ENCODE results near the gene PRKCE.
A peak's percentile ranks its signal among the peaks of the same experiment; 100 is the strongest.
"Not testable (repeated sequence)": the region's sequence is repeated elsewhere in the genome, so short reads cannot be mapped to it uniquely, and the experiment has no call there.

Gene PRKCE

GRCh38 chr2:45907592-45907991 lies 256.1 kb downstream of the PRKCE start:
- peaks cover 12% of the 10 kb centered on the region for H3K4me1 Mint-ChIP-seq
- H3K27ac Mint-ChIP-seq, result no peak overlapping the region
- no peaks in the 10 kb centered on the region for H3K9me3 Mint-ChIP-seq
- H3K4me3 Mint-ChIP-seq, result no peak overlapping the region
- ATAC-seq (no peak), DNase-seq (no peak)
- no peaks in the 10 kb centered on the region for H3K27me3 Mint-ChIP-seq

DNA sequence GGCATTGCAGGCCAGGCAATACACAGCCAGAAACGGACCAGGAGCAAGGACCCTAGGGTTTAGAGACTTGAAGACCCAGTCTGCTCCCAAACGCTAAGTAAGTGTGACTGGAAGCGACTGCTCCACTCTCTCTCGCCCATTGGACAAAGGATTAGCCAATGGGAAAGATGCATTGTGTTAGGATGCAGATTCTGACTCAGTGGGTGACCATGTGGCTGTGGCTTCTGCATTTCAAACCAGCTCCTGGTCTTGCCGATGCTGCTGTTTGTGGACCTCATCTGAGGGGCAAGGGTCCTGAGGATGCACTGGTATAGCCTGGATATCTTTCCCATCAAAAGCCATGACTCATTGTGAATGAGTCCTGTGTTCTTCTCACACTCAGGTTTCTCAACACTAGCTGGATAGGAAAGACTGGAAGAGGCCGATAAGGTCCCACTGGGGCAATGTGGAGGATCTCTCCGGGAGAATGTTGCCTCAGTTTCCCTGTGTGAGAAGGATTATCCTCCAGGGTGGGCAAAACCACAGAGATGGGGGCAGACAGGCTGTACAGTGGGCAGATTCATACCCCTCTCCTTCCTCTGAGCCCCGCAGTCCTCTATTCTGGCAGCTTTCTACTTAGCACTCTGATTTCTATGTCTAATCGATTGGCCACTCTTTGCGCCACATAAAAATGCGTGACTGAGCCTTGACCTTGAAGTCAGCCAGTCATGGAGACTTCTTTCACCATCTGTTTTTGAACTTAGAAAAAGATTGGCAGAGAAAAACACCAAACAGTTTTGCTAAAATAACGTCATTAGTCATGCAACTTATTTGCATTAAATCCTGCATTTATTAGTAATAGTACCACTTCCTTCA lies 257.1 kb downstream of the PRKCE start:
- Mint-ChIP-seq H3K4me1 (peaks cover 12% of the 10 kb centered on the region), H3K27ac (no peak overlapping the region), H3K4me3 (no peak overlapping the region), H3K27me3 (no peaks in the 10 kb centered on the region), H3K9me3 (no peaks in the 10 kb centered on the region)
- DNase-seq, result no peak
- ATAC-seq, result no peak

GRCh38 chr2:45909171-45909565 lies 257.7 kb downstream of the PRKCE start:
- ATAC-seq, result no peak
- no peak for DNase-seq
- peaks cover 11% of the 10 kb centered on the region for H3K4me1 Mint-ChIP-seq
- no peak overlapping the region for H3K27ac Mint-ChIP-seq
- H3K9me3 Mint-ChIP-seq, result no peaks in the 10 kb centered on the region
- no peaks in the 10 kb centered on the region for H3K27me3 Mint-ChIP-seq
- H3K4me3 Mint-ChIP-seq, result no peak overlapping the region

GRCh38 chr2:45909677-45910191 lies 258.3 kb downstream of the PRKCE start:
- Mint-ChIP-seq H3K9me3 (no peaks in the 10 kb centered on the region), H3K4me3 (no peak overlapping the region), H3K4me1 (peaks cover 6% of the 10 kb centered on the region), H3K27ac (peak overlapping the region in 1 of 2 donors; percentile 13), H3K27me3 (no peaks in the 10 kb centered on the region)
- DNase-seq (no peak), ATAC-seq (no peak)

DNA sequence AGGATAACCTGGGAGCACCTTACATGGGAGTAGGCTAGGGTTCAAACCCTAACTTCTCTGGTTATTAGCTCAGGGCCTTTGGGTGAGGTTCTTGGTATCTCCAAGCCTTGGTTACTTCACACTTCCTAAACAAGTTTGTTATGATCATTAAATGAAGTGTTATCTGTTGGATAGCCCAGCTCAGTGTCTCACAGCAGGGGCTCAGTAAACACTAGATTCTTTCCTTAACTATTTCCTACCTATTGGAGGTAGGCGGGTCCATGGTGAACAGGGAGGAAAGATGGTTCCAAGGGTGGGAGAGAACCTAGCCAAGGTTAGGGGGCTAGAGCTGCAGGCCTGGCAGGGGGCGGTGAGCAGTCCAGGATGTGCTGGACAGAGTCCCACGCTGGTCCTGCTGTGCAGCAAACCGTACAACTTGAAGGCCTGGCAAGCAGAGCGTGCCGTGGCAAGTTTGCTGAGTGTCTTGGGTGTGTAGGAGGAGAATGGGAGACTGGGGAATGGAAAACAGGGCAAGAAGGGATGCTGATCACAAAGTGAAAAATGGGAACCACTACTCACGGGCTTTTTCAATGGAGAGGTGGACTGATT lies 259.1 kb downstream of the PRKCE start:
- Mint-ChIP-seq H3K4me3 (no peak overlapping the region), H3K27ac (peak overlapping the region in 1 of 2 donors; percentile 48), H3K4me1 (peaks cover 5% of the 10 kb centered on the region), H3K27me3 (no peaks in the 10 kb centered on the region), H3K9me3 (no peaks in the 10 kb centered on the region)
- ATAC-seq (no peak), DNase-seq (no peak)

- H3K9me3 Mint-ChIP-seq, result no peaks in the 10 kb centered on the region
- H3K27ac Mint-ChIP-seq, result no peak overlapping the region
- no peaks in the 10 kb centered on the region for H3K27me3 Mint-ChIP-seq
- no peak for DNase-seq
- H3K4me3 Mint-ChIP-seq, result no peak overlapping the region
- H3K4me1 Mint-ChIP-seq, result peaks cover 5% of the 10 kb centered on the region
- no peak for ATAC-seq
These were observed 260.1 kb downstream of the PRKCE start for GRCh38 chr2:45911538-45911937.

GRCh38 chr2:45912109-45912508 lies 260.6 kb downstream of the PRKCE start:
- no peak for DNase-seq
- no peak overlapping the region for H3K4me3 Mint-ChIP-seq
- no peak for ATAC-seq
- no peaks in the 10 kb centered on the region for H3K27me3 Mint-ChIP-seq
- H3K4me1 Mint-ChIP-seq, result peaks cover 5% of the 10 kb centered on the region
- no peak overlapping the region for H3K27ac Mint-ChIP-seq
- no peaks in the 10 kb centered on the region for H3K9me3 Mint-ChIP-seq

GRCh38 chr2:45913539-45913938 lies 262.1 kb downstream of the PRKCE start:
- ATAC-seq, result no peak
- H3K4me3 Mint-ChIP-seq, result no peak overlapping the region
- no peak for DNase-seq
- peaks cover 5% of the 10 kb centered on the region for H3K4me1 Mint-ChIP-seq
- no peaks in the 10 kb centered on the region for H3K27me3 Mint-ChIP-seq
- H3K9me3 Mint-ChIP-seq, result no peaks in the 10 kb centered on the region
- no peak overlapping the region for H3K27ac Mint-ChIP-seq

DNA sequence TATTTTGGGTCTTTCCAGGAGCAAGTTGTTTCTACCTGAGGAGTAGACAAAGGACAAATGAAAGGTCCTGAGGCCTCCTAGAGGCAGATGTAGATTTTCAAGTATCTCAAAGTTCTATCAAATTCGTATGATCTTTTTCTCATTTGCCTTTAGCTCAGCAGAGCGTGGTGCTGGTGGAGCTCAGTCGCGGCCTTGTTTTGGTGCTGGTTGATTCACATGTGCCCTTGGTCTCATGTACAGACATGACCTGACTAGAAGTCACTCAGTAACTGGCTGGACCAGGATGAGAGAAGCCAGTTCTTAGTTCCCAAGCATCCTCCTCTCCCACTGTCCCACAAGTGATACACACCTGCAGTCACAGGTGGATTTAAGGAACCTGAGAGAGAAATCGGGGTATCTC lies 264.0 kb downstream of the PRKCE start:
- H3K4me1 Mint-ChIP-seq, result peaks cover 9% of the 10 kb centered on the region

DNA sequence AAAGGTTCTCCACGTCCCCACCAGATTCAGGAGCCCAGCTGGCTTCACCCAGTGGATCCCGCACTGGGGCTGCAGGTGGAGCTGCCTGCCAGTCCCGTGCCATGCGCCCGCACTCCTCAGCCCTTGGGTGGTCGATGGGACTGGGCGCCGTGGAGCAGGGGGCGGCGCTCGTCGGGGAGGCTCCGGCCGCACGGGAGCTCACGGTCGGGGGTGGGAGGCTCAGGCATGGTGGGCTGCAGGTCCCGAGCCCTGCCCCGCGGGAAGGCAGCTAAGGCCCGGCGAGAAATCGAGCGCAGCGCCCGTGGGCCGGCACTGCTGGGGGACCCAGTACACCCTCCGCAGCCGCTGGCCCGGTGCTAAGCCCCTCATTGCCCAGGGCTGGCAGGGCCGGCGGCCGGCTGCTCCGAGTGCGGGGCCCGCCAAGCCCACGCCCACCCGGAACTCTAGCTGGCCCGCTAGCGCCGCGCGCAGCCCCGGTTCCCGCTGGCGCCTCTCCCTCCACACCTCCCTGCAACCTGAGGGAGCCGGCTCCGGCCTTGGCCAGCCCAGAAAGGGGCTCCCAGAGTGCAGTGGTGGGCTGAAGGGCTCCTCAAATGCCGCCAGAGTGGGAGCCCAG lies 266.2 kb downstream of the PRKCE start:
- not testable (repeated sequence) for H3K4me3 Mint-ChIP-seq, H3K9me3 Mint-ChIP-seq, ATAC-seq, DNase-seq, H3K27me3 Mint-ChIP-seq, H3K4me1 Mint-ChIP-seq, H3K27ac Mint-ChIP-seq

More for the DNA sequence above, 264.0 kb downstream of the PRKCE start:
- H3K4me3 Mint-ChIP-seq, result no peak overlapping the region
- H3K9me3 Mint-ChIP-seq, result no peaks in the 10 kb centered on the region
- no peaks in the 10 kb centered on the region for H3K27me3 Mint-ChIP-seq
- DNase-seq (no peak), ATAC-seq (no peak)
- peak overlapping the region in 1 of 2 donors; percentile 48 for H3K27ac Mint-ChIP-seq

DNA sequence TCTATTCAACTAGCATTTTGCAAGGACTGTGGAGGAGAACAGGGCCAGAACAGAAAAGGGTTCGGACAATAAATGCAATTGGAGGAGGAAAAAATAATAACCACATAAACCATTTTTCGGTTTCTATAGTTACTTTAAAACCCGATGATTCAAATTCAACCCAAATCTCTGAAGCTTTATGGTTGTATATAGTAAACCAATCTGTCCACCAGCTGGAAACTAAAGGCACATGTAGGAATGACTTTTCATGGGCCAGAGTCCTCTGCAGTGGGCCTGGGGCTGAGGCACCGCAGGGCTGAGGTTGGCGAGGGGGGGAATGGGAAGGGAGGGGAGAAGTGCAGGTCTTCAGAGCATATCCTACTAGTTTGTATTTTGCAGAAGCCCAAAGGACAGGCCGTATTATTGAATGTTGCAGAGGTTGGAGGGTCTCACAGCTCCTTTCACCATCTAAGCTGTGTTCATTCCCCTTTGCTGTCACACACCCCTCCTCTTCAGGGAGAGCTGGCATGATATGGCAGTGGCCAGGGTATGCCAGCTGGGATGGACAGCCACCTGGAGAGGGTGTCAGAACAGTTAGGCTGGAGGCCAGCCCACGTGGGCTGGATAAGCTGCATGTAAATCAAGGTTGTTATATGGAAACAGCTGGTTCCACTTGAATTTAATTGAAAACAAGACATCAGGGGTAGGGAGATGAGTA lies 267.1 kb downstream of the PRKCE start:
- Mint-ChIP-seq H3K4me3 (no peak overlapping the region), H3K9me3 (no peaks in the 10 kb centered on the region), H3K27ac (no peak overlapping the region), H3K4me1 (peaks cover 9% of the 10 kb centered on the region), H3K27me3 (no peaks in the 10 kb centered on the region)
- DNase-seq (no peak), ATAC-seq (no peak)

- Mint-ChIP-seq H3K4me3 (no peak overlapping the region), H3K27me3 (no peaks in the 10 kb centered on the region), H3K27ac (no peak overlapping the region)
These were observed 267.7 kb downstream of the PRKCE start for GRCh38 chr2:45919160-45919650.

GRCh38 chr2:45919711-45920111 lies 268.2 kb downstream of the PRKCE start:
- no peaks in the 10 kb centered on the region for H3K9me3 Mint-ChIP-seq
- peaks cover 9% of the 10 kb centered on the region for H3K4me1 Mint-ChIP-seq
- ATAC-seq, result no peak

More at GRCh38 chr2:45919160-45919650, 267.7 kb downstream of the PRKCE start:
- ATAC-seq (no peak), DNase-seq (no peak)
- Mint-ChIP-seq H3K9me3 (no peaks in the 10 kb centered on the region), H3K4me1 (peaks cover 9% of the 10 kb centered on the region)

DNA sequence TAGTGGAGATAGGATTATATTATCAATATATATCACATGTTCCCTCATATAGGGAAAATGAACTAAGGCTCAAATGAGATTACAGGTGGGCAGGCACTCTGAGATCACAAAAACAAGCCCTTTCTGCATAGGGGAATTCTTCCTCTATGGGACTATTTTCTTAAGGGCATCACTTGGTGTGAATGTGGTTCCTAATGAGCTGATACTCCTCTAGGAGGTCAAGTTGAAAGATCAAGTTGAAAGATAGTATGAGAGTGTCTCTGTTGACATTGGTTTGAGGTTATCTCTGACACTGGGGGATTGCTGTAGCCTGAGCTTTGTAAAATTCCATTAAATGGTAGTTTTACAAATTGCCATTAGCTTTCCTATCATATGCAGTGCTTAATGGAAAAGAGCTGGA lies 270.4 kb downstream of the PRKCE start:
- DNase-seq (no peak), ATAC-seq (no peak)
- Mint-ChIP-seq H3K4me3 (no peak overlapping the region), H3K27ac (no peak overlapping the region), H3K4me1 (peaks cover 9% of the 10 kb centered on the region), H3K27me3 (no peaks in the 10 kb centered on the region), H3K9me3 (no peaks in the 10 kb centered on the region)

More at GRCh38 chr2:45919711-45920111, 268.2 kb downstream of the PRKCE start:
- no peak overlapping the region for H3K27ac Mint-ChIP-seq
- H3K4me3 Mint-ChIP-seq, result no peak overlapping the region
- DNase-seq, result no peak
- H3K27me3 Mint-ChIP-seq, result no peaks in the 10 kb centered on the region

GRCh38 chr2:45922577-45922988 lies 271.1 kb downstream of the PRKCE start:
- DNase-seq (no peak), ATAC-seq (no peak)
- Mint-ChIP-seq H3K9me3 (no peaks in the 10 kb centered on the region), H3K4me1 (peaks cover 9% of the 10 kb centered on the region), H3K27ac (no peak overlapping the region), H3K27me3 (no peaks in the 10 kb centered on the region), H3K4me3 (no peak overlapping the region)
